ENCODE results near the gene MTLN.
"Not testable (repeated sequence)": the region's sequence is repeated elsewhere in the genome, so short reads cannot be mapped to it uniquely, and the experiment has no call there.

The MTLN gene, protein sequence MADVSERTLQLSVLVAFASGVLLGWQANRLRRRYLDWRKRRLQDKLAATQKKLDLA

DNA sequence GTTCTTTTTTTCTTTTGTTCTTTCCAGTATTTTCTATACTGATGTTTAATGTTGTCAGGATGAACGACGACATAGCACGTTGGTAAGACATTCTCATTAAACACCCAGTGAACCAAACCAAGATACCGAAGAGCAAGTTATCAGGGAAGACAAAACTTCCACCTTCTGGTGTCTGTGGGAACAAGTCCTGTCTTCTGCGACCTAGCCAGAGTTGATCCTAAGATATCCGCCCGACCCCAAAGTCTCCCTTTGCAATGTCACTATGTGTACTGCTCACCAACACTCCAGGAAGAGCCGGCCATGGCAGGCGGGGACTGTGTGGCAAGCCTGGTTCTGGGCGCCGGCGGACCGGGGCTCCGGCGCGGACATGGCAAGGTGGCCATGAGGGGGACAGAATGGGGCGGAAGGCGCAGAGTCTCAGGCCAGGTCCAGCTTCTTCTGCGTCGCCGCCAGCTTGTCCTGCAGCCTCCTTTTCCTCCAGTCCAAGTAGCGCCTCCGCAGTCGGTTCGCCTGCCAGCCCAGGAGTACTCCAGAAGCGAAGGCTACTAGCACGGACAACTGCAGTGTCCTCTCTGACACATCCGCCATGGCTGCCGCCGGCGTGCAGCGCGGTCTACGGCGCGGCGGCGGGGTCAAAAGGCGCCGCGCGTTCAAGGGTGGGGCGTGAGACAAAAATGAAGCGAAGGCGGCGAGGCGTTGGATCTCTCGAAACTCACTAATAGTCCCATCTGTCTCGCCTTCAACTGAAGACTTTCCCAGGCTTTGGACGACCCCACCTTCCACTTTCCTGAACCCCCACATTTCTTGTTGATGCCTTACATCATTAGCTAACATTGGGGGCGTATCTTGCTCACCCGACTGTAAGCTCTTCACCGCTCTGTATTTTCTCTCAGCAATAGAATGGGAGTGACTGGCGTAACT is at the start of gene MTLN:
TSS of gene MTLN (minus strand) at position 610 of the 921 bp plus-strand sequence. CDS start at position 588, 22 bp downstream.
- H3K9me3 ChIP-seq = no peaks in the 10 kb centered on the region
- DNase-seq = peak; percentile 56 to 85
- intact Hi-C loops (cut with DNase I; ENCODE audit: low total_unique reads) = no loop called here
- peak within 1 kb of the TSS; percentile 79 to 83 for H3K27ac ChIP-seq
- peaks cover 0 to 34% (median 9%) of the 10 kb centered on the region in 4 donors for H3K4me1 ChIP-seq
- TF ChIP-seq, protein P1, sequence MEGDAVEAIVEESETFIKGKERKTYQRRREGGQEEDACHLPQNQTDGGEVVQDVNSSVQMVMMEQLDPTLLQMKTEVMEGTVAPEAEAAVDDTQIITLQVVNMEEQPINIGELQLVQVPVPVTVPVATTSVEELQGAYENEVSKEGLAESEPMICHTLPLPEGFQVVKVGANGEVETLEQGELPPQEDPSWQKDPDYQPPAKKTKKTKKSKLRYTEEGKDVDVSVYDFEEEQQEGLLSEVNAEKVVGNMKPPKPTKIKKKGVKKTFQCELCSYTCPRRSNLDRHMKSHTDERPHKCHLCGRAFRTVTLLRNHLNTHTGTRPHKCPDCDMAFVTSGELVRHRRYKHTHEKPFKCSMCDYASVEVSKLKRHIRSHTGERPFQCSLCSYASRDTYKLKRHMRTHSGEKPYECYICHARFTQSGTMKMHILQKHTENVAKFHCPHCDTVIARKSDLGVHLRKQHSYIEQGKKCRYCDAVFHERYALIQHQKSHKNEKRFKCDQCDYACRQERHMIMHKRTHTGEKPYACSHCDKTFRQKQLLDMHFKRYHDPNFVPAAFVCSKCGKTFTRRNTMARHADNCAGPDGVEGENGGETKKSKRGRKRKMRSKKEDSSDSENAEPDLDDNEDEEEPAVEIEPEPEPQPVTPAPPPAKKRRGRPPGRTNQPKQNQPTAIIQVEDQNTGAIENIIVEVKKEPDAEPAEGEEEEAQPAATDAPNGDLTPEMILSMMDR (IDR thresholded peaks at IDR 0.05) = no peak
- no peaks in the 10 kb centered on the region for H3K27me3 ChIP-seq
- H3K36me3 ChIP-seq = peaks cover 0 to 19% (median 0%) of the 10 kb centered on the region in 3 donors
- peak within 1 kb of the TSS; percentile 64 to 79 for H3K4me3 ChIP-seq

DNA sequence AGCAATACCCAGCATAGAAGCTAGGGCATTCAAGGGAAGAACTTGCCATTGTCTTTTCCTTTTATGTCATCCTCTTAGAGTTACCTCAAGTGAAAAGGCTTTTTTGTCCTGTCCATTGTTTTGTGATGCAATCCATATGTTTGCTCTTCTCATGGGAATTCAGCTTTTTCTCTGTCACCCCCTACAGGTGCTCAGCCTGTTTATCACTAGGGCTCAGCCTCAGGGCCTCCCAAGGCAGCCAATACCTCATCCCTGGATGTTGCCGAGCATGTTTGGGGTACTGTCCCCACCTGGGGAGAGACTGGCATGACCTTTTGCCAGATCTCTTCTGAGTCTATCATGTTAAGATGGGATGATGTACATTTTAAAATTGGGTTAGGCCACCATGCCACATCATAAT is 49.6 kb upstream of the MTLN start:
- H3K9me3 ChIP-seq; intact Hi-C loops (cut with DNase I; ENCODE audit: low total_unique reads); H3K36me3 ChIP-seq; DNase-seq; H3K4me1 ChIP-seq; H3K4me3 ChIP-seq; H3K27ac ChIP-seq; H3K27me3 ChIP-seq: not testable (repeated sequence)

DNA sequence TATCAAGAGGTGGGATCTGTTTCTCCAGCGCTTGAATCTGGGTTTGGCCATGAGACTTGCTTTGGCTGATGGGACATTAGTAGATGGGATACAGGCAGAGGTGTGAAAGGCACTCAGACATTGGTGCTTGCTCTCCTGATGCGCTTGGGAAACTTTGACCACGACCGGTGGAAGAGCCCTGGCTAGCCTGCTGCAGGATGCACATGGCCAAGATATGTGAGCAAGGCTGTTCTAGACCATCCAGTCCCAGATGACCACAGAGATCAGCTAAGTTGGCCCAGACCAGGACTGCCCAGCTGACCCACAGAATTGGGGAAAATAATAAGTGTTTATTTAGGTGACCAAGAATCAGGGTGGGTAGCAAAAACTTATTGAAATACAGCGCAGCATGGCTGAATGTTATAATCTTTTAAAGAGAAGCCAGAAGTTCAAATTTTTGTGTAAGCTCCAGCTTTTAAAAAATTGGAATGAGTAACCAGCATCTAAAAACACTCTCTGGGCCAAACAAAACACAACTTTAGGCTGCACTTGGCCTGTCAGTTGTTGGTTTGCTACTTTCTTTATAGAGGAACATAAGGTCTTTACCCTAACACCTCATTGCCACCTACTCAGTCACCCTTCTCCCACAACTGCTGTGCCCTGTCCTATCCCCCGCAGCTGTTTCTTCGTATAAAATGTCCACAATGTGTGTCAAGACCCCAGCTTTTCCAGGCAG is 35.9 kb upstream of the MTLN start:
- intact Hi-C loops (cut with DNase I; ENCODE audit: low total_unique reads) = not testable (repeated sequence)

DNA sequence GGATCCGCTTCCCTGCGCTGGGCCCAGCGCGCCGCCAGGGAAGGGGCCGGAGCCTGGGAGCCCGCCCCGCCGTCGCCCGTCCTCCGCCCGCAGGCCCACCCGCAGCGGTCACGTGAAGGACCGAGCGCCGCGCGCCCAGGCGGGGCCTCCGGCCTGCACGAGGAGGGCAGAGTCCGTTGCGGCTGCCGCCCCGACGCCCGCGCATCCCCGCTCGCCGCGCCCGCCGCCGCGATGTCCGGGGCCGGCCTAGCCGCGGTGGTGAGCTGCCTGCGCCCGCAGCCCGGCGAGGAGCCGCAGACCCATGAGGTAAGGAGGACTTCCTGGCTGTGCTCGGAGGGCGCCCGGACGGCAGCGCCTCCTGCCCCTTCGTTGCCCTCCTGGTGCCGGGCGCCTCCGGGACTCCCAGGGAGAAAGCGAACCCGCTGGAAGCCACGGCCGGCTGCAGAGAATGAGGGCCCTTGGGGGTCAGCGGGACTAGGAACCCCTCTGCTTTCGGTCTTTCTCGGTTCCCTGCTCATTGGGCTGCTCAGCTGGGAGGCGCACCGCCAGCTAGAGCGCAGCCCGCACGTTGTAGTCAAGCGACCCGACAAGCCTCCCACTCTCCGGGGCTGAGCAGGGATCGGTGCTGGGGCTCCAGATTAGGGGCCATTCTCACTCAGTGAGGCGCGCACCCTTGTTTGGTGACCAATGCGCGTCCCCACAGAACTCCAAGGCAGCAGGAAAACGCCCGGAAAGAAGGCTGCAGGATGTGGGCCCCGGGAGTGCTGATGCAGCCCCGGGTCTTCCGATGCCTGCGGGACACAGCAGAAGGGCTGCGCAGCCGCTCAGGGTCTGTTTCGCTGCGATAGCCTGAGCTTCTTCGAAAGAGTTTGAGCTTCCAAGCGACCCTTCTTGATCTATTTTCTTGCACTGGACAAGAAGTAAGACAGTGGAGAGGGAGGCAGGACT is 33.4 kb upstream of the MTLN start:
- H3K27ac ChIP-seq; H3K4me3 ChIP-seq; DNase-seq; H3K9me3 ChIP-seq; H3K4me1 ChIP-seq; H3K36me3 ChIP-seq; H3K27me3 ChIP-seq; intact Hi-C loops (cut with DNase I; ENCODE audit: low total_unique reads): not testable (repeated sequence)

More for the DNA sequence above, 35.9 kb upstream of the MTLN start:
- not testable (repeated sequence) for H3K27ac ChIP-seq, H3K4me3 ChIP-seq, H3K9me3 ChIP-seq, H3K36me3 ChIP-seq, H3K4me1 ChIP-seq, H3K27me3 ChIP-seq
- DNase-seq = peak; percentile 32 to 64

DNA sequence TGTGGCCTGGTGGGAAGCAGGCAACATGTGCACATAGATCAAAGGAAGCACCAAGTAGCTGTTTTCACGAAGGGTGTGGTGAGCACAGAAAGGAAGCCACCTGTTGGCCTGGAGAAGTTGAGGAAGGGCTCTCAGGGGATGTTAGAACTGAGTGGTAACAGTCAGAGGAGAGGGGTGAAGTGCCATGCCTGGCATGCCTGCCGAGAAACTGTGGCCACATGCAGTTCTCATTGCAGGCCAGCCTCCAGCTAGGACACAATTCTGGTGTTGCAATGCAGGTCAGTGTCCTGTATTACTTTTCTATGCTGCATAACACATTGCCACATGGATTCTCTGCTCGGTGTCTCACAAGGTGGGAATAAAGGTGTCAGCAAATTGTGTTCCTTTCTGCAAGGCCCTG is 30.9 kb upstream of the MTLN start:
- DNase-seq; H3K36me3 ChIP-seq; intact Hi-C loops (cut with DNase I; ENCODE audit: low total_unique reads); H3K4me3 ChIP-seq; H3K9me3 ChIP-seq; H3K4me1 ChIP-seq; H3K27ac ChIP-seq; H3K27me3 ChIP-seq: not testable (repeated sequence)

DNA sequence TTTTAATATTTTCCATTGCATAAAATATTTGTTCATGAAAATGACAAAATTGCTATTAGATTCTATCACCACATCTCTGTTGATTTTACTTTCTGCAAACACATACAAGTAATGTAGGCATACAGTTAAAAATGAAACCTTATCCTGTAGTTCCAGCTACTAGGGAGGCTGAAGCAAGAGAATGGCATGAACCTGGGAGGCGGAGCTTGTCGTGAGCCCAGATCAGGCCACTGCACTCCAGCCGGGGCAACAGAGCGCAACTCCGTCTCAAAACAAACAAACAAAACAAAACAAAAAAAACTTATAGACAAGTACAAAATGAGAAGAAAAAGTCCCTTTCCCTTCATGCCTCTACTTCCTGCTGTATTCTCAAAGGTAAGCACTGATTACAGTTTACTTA is 22.2 kb upstream of the MTLN start:
- H3K9me3 ChIP-seq; H3K27ac ChIP-seq; H3K36me3 ChIP-seq; intact Hi-C loops (cut with DNase I; ENCODE audit: low total_unique reads); H3K4me3 ChIP-seq; H3K4me1 ChIP-seq; H3K27me3 ChIP-seq; DNase-seq: not testable (repeated sequence)

DNA sequence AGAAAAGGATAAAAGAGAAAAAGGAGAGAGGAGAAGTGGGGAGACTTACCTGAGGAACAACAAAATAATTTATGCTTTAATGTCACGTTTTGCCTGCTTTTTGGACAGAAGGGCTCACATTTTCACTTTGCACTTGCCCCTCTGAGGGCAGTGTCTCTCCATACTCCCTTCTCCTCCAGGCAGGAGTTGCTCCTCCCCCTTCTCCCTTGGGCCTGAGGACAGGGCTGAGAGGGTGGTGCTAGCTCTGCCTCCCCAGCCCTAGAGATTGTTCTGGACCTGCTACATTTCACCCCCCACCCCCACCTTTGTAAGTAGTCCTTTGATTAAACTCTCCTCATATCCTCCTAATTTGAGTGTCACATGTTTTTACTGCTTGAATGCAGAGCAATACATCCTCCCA is 17.5 kb upstream of the MTLN start:
- intact Hi-C loops (cut with DNase I; ENCODE audit: low total_unique reads); H3K9me3 ChIP-seq; H3K4me3 ChIP-seq; H3K36me3 ChIP-seq; H3K4me1 ChIP-seq; H3K27ac ChIP-seq; DNase-seq; H3K27me3 ChIP-seq: not testable (repeated sequence)

DNA sequence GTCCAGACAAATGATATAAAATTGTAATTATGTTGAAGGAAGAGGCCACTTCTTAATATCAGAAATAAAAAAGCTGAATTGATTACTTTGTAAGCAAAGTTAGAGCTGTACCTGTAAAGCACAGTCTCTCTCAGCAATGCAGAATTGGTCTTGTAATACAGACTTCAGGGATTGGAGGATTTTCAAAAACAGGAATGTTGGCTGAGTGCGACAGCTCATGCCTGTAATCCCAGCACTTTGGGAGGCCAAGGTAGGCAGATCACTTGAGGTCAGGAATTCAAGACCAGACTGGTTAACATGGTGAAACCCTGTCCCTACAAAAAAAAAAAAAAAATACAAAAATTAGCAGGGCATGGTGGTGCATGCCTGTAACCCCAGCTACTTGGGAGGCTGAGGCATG is 10.3 kb upstream of the MTLN start:
- H3K36me3 ChIP-seq; H3K27ac ChIP-seq; intact Hi-C loops (cut with DNase I; ENCODE audit: low total_unique reads); DNase-seq; H3K27me3 ChIP-seq; H3K4me3 ChIP-seq; H3K9me3 ChIP-seq; H3K4me1 ChIP-seq: not testable (repeated sequence)
